Uterus (tissue), 2 donors: Measurements from ENCODE around the gene TMPRSS12.

Experiments
- CTCF ChIP-seq, 4 experiments: fragments of 200-600 bp in 2 of 4; fragments of 450-650 bp in 2 of 4; sonication (generic) in 2 of 4; IDR thresholded peaks; one replicate each; pipeline ENCODE4 v1.5.1; 2016 to 2019; ENCODE audit warnings: antibody characterized with exemption in 4 of 4, mild to moderate bottlenecking in 2 of 4, moderate library complexity in 1 of 4
- POLR2A ChIP-seq, 2 donors: fragments of 450-650 bp; IDR thresholded peaks; one replicate each; pipeline ENCODE4 v1.6.1; 2016; ENCODE audit warnings: antibody characterized with exemption in 2 of 2, mild to moderate bottlenecking in 1 of 2, moderate library complexity in 1 of 2

- no peak for TF ChIP-seq CTCF (IDR thresholded peaks at IDR 0.05)
- no peak for TF ChIP-seq POLR2A (IDR thresholded peaks at IDR 0.05)
Observed at GRCh38 chr12:50845021-50845647, 2.4 kb downstream of the TMPRSS12 start.
